Fibroblast of lung (primary cell): ENCODE measurements around the gene PRICKLE1. TPM values are rescaled to one million over a fixed set of nuclear protein-coding genes. Genes with fewer than 3 reads are reported as not detected.

Experiments
- DNase-seq, 2 donors: peaks; one replicate each; pipeline versions ENCODE4 v3.0.0 to v3.0.0-alpha.2; 2010; ENCODE audit warnings: low read depth in 2 of 2
- H2AFZ ChIP-seq: 2 replicates; pipeline ENCODE4 v1.5.1; 2012; ENCODE audit warnings: low read length, control low read depth, inconsistent platforms
- H3K27ac ChIP-seq: 2 replicates; pipeline ENCODE4 v1.5.1; 2011; ENCODE audit warnings: low read length, control low read depth; ENCODE audit not compliant: insufficient read depth
- H3K27me3 ChIP-seq: 2 replicates; pipeline ENCODE4 v1.5.1; 2011; ENCODE audit warnings: mild to moderate bottlenecking, low read length; ENCODE audit not compliant: control insufficient read depth, insufficient read depth
- H3K36me3 ChIP-seq: 2 replicates; pipeline ENCODE4 v1.5.1; 2011; ENCODE audit warnings: low read length; ENCODE audit not compliant: control insufficient read depth, insufficient read depth
- H3K4me1 ChIP-seq: 2 replicates; pipeline ENCODE4 v1.5.1; 2011; ENCODE audit warnings: low read length; ENCODE audit not compliant: control insufficient read depth, insufficient read depth; ENCODE audit errors: extremely low read depth
- H3K4me2 ChIP-seq: 2 replicates; pipeline ENCODE4 v1.5.1; 2011; ENCODE audit warnings: low read length, control low read depth; ENCODE audit not compliant: insufficient read depth; ENCODE audit errors: extremely low read depth
- H3K4me3 ChIP-seq, 4 experiments: fragments of 200-600 bp in 1 of 4; sonication (generic) in 1 of 4; replicated peaks in 1 of 4; 2 replicates each; pipeline ENCODE4 v1.5.1; 2011 to 2016; ENCODE audit warnings: low read length in 4 of 4, low read depth in 3 of 4, mild to moderate bottlenecking in 3 of 4, control low read depth in 2 of 4, inconsistent platforms in 1 of 4, mixed read lengths in 1 of 4; ENCODE audit not compliant: insufficient read depth in 1 of 4; ENCODE audit errors: control extremely low read depth in 1 of 4
- H3K79me2 ChIP-seq: 2 replicates; pipeline ENCODE4 v1.5.1; 2012; ENCODE audit warnings: mild to moderate bottlenecking, low read length, inconsistent platforms; ENCODE audit not compliant: control insufficient read depth, insufficient read depth
- H3K9ac ChIP-seq: 2 replicates; pipeline ENCODE4 v1.5.1; 2011; ENCODE audit warnings: mild to moderate bottlenecking, low read length, control low read depth; ENCODE audit not compliant: insufficient read depth
- H3K9me3 ChIP-seq: 2 replicates; pipeline ENCODE4 v1.5.1; 2012; ENCODE audit warnings: low read depth, low read length; ENCODE audit not compliant: control insufficient read depth, insufficient read depth
- H4K20me1 ChIP-seq: 2 replicates; pipeline ENCODE4 v1.5.1; 2011; ENCODE audit warnings: low read length; ENCODE audit not compliant: control insufficient read depth, insufficient read depth; ENCODE audit errors: extremely low read depth
- EZH2 ChIP-seq: IDR thresholded peaks from 2 replicates; pipeline ENCODE4 v1.5.1; 2012; ENCODE audit warnings: low read length, control low read depth, mild to moderate bottlenecking; ENCODE audit errors: missing control alignments
- polyA plus RNA-seq, 2 donors: library from polyadenylated mRNA; depleted of rRNA in 1 of 2; stranded (reverse) in 1 of 2; unstranded in 1 of 2; fragments of >200 nt; gene quantifications; 2 replicates each; pipeline ENCODE4 v1.2.1, GENCODE V29; 2011 to 2012; ENCODE audit warnings: missing spikeins in 1 of 2
- total RNA-seq: library from RNA; depleted of rRNA; stranded (reverse); fragments of >200 nt; gene quantifications from 2 replicates; pipeline ENCODE4 v1.2.1, GENCODE V29; 2014
- TF ChIP-seq, protein P1 (sequence below), 2 donors: IDR thresholded peaks in 1 of 2; conservative IDR thresholded peaks in 1 of 2; 1 replicate in 1 of 2; 2 replicates in 1 of 2; pipeline ENCODE4 v1.5.1; 2011 to 2012; ENCODE audit warnings: low read length in 2 of 2, control low read depth in 1 of 2, inconsistent platforms in 1 of 2, low read depth in 1 of 2, mild to moderate bottlenecking in 1 of 2

Gene PRICKLE1
- total and polyA plus RNA-seq, 2 donors (not counting 1 experiment from before 2014, with no cell fraction given) = 3.4 to 9.6 TPM

DNA sequence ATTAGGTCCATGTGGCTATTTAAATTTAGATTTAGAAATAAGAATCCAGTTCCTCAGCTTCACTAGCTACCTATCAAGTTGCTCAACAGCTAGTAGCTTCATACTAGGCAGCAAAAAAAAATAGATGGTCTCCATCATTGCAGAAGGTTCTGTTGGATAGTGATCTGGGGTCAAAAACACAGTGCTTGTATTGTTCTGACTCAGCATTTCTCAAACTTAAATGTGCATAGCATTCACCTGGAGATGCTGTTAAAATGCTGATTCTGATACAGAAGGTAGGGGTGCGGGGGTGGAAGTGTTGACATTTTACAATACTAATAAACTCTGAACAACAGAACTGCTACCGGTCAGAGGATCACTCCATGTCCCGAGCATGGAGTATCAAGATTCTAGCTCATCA lies 51.3 kb downstream of the PRICKLE1 start:
- no peak overlapping the region for H3K4me2 ChIP-seq
- H2AFZ ChIP-seq = no peak overlapping the region
- H4K20me1 ChIP-seq = no peaks in the 10 kb centered on the region
- H3K36me3 ChIP-seq = no peaks in the 10 kb centered on the region
- H3K9ac ChIP-seq = no peak overlapping the region
- DNase-seq = no peak
- H3K79me2 ChIP-seq = no peaks in the 10 kb centered on the region
- H3K4me1 ChIP-seq = no peaks in the 10 kb centered on the region
- no peak overlapping the region for H3K4me3 ChIP-seq
- no peak overlapping the region for H3K27ac ChIP-seq
- H3K9me3 ChIP-seq = no peaks in the 10 kb centered on the region
- no peak for TF ChIP-seq EZH2
- TF ChIP-seq, protein P1, sequence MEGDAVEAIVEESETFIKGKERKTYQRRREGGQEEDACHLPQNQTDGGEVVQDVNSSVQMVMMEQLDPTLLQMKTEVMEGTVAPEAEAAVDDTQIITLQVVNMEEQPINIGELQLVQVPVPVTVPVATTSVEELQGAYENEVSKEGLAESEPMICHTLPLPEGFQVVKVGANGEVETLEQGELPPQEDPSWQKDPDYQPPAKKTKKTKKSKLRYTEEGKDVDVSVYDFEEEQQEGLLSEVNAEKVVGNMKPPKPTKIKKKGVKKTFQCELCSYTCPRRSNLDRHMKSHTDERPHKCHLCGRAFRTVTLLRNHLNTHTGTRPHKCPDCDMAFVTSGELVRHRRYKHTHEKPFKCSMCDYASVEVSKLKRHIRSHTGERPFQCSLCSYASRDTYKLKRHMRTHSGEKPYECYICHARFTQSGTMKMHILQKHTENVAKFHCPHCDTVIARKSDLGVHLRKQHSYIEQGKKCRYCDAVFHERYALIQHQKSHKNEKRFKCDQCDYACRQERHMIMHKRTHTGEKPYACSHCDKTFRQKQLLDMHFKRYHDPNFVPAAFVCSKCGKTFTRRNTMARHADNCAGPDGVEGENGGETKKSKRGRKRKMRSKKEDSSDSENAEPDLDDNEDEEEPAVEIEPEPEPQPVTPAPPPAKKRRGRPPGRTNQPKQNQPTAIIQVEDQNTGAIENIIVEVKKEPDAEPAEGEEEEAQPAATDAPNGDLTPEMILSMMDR (conservative IDR thresholded peaks at IDR 0.05 in 1 of 2, IDR thresholded peaks at IDR 0.05 in 1 of 2; ENCODE audit: low read depth in 1 of 2, low read length in 2 of 2) = no peak
- no peaks in the 10 kb centered on the region for H3K27me3 ChIP-seq

DNA sequence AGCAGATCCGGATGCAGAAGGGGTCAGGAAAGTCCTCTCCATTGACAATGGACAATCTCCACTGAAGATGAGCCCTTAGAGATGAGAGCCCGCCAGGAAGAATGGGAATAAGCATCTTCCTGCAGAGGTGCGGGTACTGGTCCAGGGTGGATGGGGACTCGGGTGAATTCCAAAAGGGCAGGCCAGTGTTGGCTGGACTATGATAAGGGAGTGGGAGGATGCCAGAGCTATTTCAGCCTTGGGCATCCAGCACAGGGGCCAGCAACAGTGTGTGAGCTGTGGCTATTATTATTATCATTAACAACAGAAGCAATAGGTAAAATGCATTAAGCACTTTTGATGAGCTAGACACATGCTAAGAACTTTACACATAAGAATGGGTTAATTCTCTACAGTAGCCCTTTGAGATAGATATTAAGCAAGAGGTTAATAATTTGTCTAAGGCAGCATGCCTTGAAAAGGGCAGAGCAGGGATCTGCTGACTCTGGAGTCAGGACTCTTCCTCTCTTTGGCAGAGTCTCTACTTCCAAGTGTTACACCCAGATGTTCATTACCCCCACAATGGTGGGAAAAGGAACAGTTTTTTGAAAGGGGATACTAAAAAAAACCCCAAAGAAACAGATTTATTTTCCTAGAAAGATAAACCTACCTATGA lies 55.2 kb downstream of the PRICKLE1 start:
- Histone ChIP-seq H3K4me1 (no peaks in the 10 kb centered on the region), H3K79me2 (no peaks in the 10 kb centered on the region), H3K27me3 (no peaks in the 10 kb centered on the region), H2AFZ (no peak overlapping the region), H3K9me3 (no peaks in the 10 kb centered on the region), H3K9ac (no peak overlapping the region), H4K20me1 (no peaks in the 10 kb centered on the region), H3K4me2 (no peak overlapping the region), H3K4me3 (no peak overlapping the region), H3K36me3 (no peaks in the 10 kb centered on the region), H3K27ac (no peak overlapping the region)
- no peak for DNase-seq
- TF ChIP-seq, protein P1 (conservative IDR thresholded peaks at IDR 0.05 in 1 of 2, IDR thresholded peaks at IDR 0.05 in 1 of 2; ENCODE audit: low read depth in 1 of 2, low read length in 2 of 2) = no peak
- no peak for TF ChIP-seq EZH2

DNA sequence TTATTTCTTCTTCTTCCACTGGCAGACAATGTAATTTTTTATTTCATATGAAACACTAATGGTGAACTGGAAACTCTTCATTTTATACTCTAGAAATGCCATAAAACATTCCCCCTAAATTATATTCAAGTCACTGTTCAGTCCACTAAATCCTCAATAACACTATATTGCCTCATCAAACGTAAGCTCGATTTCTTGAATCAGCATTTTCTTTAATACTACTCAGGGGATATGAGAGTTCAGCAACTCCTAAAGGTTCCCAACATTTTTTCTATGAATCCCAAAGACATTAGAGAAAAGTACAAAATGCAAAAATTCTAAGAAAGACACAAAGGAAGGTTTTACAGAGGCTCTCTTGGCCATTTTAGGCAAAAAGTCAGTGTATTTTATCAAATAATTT lies 59.3 kb downstream of the PRICKLE1 start:
- H2AFZ ChIP-seq = no peak overlapping the region
- no peak overlapping the region for H3K9ac ChIP-seq

More for the DNA sequence above, 59.3 kb downstream of the PRICKLE1 start:
- Histone ChIP-seq H4K20me1 (no peaks in the 10 kb centered on the region), H3K9me3 (no peaks in the 10 kb centered on the region), H3K36me3 (no peaks in the 10 kb centered on the region), H3K4me2 (no peak overlapping the region), H3K4me1 (no peaks in the 10 kb centered on the region), H3K4me3 (no peak overlapping the region), H3K27me3 (no peaks in the 10 kb centered on the region), H3K79me2 (no peaks in the 10 kb centered on the region), H3K27ac (no peak overlapping the region)
- TF ChIP-seq EZH2 = no peak
- TF ChIP-seq, protein P1 (conservative IDR thresholded peaks at IDR 0.05 in 1 of 2, IDR thresholded peaks at IDR 0.05 in 1 of 2; ENCODE audit: low read depth in 1 of 2, low read length in 2 of 2) = no peak
- DNase-seq = no peak
